Colonic mucosa (tissue), 4 donors: ENCODE data around the gene GZF1. TPM values are rescaled to one million over a fixed set of nuclear protein-coding genes. Genes with fewer than 3 reads are reported as not detected.

Source experiments
- DNase-seq: peaks from one replicate; pipeline ENCODE4 v3.0.0-alpha.2; 2020
- H3K27ac ChIP-seq: fragments of 200-600 bp; one replicate; pipeline ENCODE4 v1.8.0; 2021
- H3K27me3 ChIP-seq: fragments of 200-600 bp; one replicate; pipeline ENCODE4 v1.8.0; 2021
- H3K36me3 ChIP-seq: fragments of 200-600 bp; one replicate; pipeline ENCODE4 v1.8.0; 2021
- H3K4me1 ChIP-seq: fragments of 200-600 bp; one replicate; pipeline ENCODE4 v1.8.0; 2021; ENCODE audit warnings: mild to moderate bottlenecking
- H3K4me3 ChIP-seq: fragments of 200-600 bp; one replicate; pipeline ENCODE4 v1.8.0; 2021
- H3K9ac ChIP-seq, 2 donors: one replicate each; pipeline ENCODE4 v1.7.0; 2013; ENCODE audit warnings: control low read depth in 2 of 2, low read depth in 2 of 2, low read length in 2 of 2
- H3K9me3 ChIP-seq: fragments of 200-600 bp; one replicate; pipeline ENCODE4 v1.8.0; 2021
- CTCF ChIP-seq: fragments of 200-600 bp; IDR thresholded peaks from one replicate; pipeline ENCODE4 v1.8.0; 2022; ENCODE audit warnings: antibody characterized with exemption, mild to moderate bottlenecking
- intact Hi-C: fragments of 100-400 bp; cut with DNase I; formaldehyde crosslinking; loops from one replicate; pipeline ENCODE4 v1.14.1; 2022
- total RNA-seq, 2 donors: library from RNA; stranded (reverse); fragmentation: NEBNext Ultra II Directional in 1 of 2; extraction: Animal tissue kit (Norgen Biotek cat#: 25700) in 1 of 2; gene quantifications; one replicate each; pipeline ENCODE4 v1.2.1, GENCODE V29; 2021
- donor health status: healthy.
- donor health status: DM: no; HTN: no; CAD: no.
- donor health status: DM: no; HTN: no; CAD: no.

The GZF1 gene
- total RNA-seq, 2 donors from 2014 or later: 8.5 to 9.6 TPM

- H3K9ac ChIP-seq: no peak overlapping the region
- no peak for TF ChIP-seq CTCF
- no peaks in the 10 kb centered on the region for H3K27me3 ChIP-seq
- intact Hi-C loops: no loop called here
- DNase-seq: no peak
- H3K36me3 ChIP-seq: peaks cover 6% of the 10 kb centered on the region
- no peak overlapping the region for H3K27ac ChIP-seq
- H3K9me3 ChIP-seq: no peaks in the 10 kb centered on the region
- peaks cover 7% of the 10 kb centered on the region for H3K4me1 ChIP-seq
- no peak overlapping the region for H3K4me3 ChIP-seq
These were observed 3.6 kb downstream of the GZF1 start for GRCh38 chr20:23365390-23366165.

GRCh38 chr20:23366384-23366783, 4.4 kb downstream of the GZF1 start:
- no peak overlapping the region for H3K4me3 ChIP-seq
- no peaks in the 10 kb centered on the region for H3K9me3 ChIP-seq
- no peak overlapping the region for H3K27ac ChIP-seq
- no peaks in the 10 kb centered on the region for H3K27me3 ChIP-seq
- peaks cover 6% of the 10 kb centered on the region for H3K36me3 ChIP-seq
- TF ChIP-seq CTCF: no peak
- intact Hi-C loops: no loop called here
- H3K4me1 ChIP-seq: peaks cover 7% of the 10 kb centered on the region
- no peak for DNase-seq
- H3K9ac ChIP-seq: no peak overlapping the region

GRCh38 chr20:23367770-23368169, 5.8 kb downstream of the GZF1 start:
- peaks cover 6% of the 10 kb centered on the region for H3K36me3 ChIP-seq
- no peak overlapping the region for H3K27ac ChIP-seq
- no peaks in the 10 kb centered on the region for H3K9me3 ChIP-seq
- no peak overlapping the region for H3K4me3 ChIP-seq
- H3K9ac ChIP-seq: no peak overlapping the region
- no peak for DNase-seq
- no peaks in the 10 kb centered on the region for H3K27me3 ChIP-seq
- peaks cover 6% of the 10 kb centered on the region for H3K4me1 ChIP-seq
- TF ChIP-seq CTCF: no peak
- intact Hi-C loops: no loop called here

- no peak for DNase-seq
These were observed 6.5 kb downstream of the GZF1 start for GRCh38 chr20:23368316-23369071.

More at GRCh38 chr20:23368316-23369071, 6.5 kb downstream of the GZF1 start:
- Histone ChIP-seq H3K9ac (no peak overlapping the region), H3K4me3 (no peak overlapping the region), H3K36me3 (peaks cover 6% of the 10 kb centered on the region), H3K27me3 (no peaks in the 10 kb centered on the region), H3K4me1 (no peaks in the 10 kb centered on the region), H3K9me3 (no peaks in the 10 kb centered on the region), H3K27ac (no peak overlapping the region)
- intact Hi-C loops: no loop called here
- no peak for TF ChIP-seq CTCF
